Measurements from ENCODE around the gene LRRC4C. TPM values are rescaled to one million over a fixed set of nuclear protein-coding genes. Genes with fewer than 3 reads are reported as not detected.

The LRRC4C gene
- total RNA-seq, 1 donor from 2014 or later = not detected

DNA sequence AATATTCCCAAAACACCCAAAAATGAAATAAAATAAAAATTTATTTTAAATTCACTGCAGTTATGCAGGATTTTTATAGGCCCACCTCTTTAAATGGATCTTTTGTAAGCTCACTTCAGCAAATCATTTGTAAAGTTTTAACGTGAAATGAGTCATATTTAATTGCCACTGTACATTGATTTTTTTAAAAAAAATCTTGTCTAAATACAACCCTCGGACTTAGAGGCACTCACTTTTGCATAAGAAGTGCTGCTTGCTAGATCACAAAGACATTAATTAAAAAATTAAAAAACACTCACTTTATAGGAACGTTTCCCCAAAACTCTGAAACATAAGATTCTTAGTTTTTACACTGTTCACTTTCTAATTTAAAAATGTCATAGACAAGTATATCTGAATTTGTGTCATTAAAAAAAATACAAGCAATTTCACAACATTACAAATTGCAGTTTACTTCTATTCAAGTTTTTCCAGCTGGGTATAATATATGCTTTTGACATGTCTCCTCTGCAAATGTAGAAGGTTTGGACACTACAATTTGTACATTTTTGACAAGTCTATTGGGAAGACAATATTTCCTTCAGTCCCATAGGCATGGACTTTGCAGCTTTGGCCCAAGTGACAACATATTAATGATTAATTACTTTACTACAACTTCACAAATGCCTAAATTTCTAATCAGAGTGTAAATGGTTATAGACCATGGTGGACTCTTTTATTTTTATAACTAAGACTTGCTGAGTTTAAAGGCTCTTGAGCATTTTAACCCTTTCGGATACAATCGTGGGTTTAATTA is 1088.4 kb downstream of the LRRC4C start:
- no peak overlapping the region for H3K27ac ChIP-seq
- intact Hi-C loops (cut with DNase I) = no loop called here
- no peaks in the 10 kb centered on the region for H3K4me1 ChIP-seq
- H3K4me3 ChIP-seq = no peak overlapping the region
- TF ChIP-seq, protein P1, sequence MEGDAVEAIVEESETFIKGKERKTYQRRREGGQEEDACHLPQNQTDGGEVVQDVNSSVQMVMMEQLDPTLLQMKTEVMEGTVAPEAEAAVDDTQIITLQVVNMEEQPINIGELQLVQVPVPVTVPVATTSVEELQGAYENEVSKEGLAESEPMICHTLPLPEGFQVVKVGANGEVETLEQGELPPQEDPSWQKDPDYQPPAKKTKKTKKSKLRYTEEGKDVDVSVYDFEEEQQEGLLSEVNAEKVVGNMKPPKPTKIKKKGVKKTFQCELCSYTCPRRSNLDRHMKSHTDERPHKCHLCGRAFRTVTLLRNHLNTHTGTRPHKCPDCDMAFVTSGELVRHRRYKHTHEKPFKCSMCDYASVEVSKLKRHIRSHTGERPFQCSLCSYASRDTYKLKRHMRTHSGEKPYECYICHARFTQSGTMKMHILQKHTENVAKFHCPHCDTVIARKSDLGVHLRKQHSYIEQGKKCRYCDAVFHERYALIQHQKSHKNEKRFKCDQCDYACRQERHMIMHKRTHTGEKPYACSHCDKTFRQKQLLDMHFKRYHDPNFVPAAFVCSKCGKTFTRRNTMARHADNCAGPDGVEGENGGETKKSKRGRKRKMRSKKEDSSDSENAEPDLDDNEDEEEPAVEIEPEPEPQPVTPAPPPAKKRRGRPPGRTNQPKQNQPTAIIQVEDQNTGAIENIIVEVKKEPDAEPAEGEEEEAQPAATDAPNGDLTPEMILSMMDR (IDR thresholded peaks at IDR 0.05) = no peak
- H3K27me3 ChIP-seq = no peaks in the 10 kb centered on the region
- H3K36me3 ChIP-seq = no peaks in the 10 kb centered on the region
- no peaks in the 10 kb centered on the region for H3K9me3 ChIP-seq
- no peak for DNase-seq (ENCODE audit: low spot score in 2 of 2)

DNA sequence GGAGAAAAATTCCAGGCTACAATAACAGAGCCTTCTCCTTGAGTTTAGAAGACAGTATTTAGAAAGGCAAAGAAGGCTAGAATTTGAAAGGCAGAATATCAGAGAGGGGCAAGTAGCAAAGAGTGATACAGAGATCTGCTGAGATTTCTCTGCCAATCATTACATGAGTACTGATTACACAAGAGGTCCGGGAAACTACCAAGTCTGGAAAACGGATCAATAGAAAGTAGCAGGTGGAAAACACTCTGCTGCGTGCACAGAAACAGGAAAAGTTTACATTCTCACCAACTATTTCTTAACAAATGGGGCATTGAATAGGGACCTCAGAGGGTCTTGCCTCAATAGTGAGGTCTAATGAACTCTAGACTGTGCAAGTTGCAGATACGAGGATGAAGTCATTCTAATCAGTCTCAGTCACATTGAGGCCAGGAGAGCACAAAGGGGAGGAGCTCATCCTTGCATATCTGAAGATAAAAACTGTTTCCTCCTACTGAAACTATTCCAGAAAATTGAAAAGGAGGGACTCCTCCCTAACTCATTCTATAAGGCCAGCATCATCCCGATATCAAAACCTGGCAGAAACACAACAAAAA is 1099.2 kb downstream of the LRRC4C start:
- H3K27me3 ChIP-seq = no peaks in the 10 kb centered on the region
- TF ChIP-seq, protein P1 (IDR thresholded peaks at IDR 0.05) = no peak
- no peaks in the 10 kb centered on the region for H3K36me3 ChIP-seq
- no peak overlapping the region for H3K27ac ChIP-seq
- H3K9me3 ChIP-seq = no peaks in the 10 kb centered on the region
- DNase-seq (ENCODE audit: low spot score in 2 of 2) = no peak
- no peak overlapping the region for H3K4me3 ChIP-seq
- intact Hi-C loops (cut with DNase I) = no loop called here
- H3K4me1 ChIP-seq = no peaks in the 10 kb centered on the region

GRCh38 chr11:40354121-40354520 is 1105.3 kb downstream of the LRRC4C start:
- DNase-seq (ENCODE audit: low spot score in 2 of 2) = no peak
- H3K4me3 ChIP-seq = no peak overlapping the region
- H3K36me3 ChIP-seq = no peaks in the 10 kb centered on the region
- no peaks in the 10 kb centered on the region for H3K9me3 ChIP-seq
- intact Hi-C loops (cut with DNase I) = no loop called here
- no peaks in the 10 kb centered on the region for H3K27me3 ChIP-seq
- H3K4me1 ChIP-seq = no peaks in the 10 kb centered on the region
- TF ChIP-seq, protein P1 (IDR thresholded peaks at IDR 0.05) = no peak
- H3K27ac ChIP-seq = no peak overlapping the region

GRCh38 chr11:40340911-40341310 is 1118.5 kb downstream of the LRRC4C start:
- H3K36me3 ChIP-seq = no peaks in the 10 kb centered on the region
- no peaks in the 10 kb centered on the region for H3K9me3 ChIP-seq
- intact Hi-C loops (cut with DNase I) = no loop called here
- no peak for DNase-seq (ENCODE audit: low spot score in 2 of 2)
- TF ChIP-seq, protein P1 (IDR thresholded peaks at IDR 0.05) = no peak
- H3K4me1 ChIP-seq = no peaks in the 10 kb centered on the region
- no peak overlapping the region for H3K4me3 ChIP-seq
- H3K27ac ChIP-seq = no peak overlapping the region
- H3K27me3 ChIP-seq = no peaks in the 10 kb centered on the region

- no peak overlapping the region for H3K27ac ChIP-seq
- H3K27me3 ChIP-seq = no peaks in the 10 kb centered on the region
- H3K4me3 ChIP-seq = no peak overlapping the region
- H3K9me3 ChIP-seq = no peaks in the 10 kb centered on the region
- DNase-seq (ENCODE audit: low spot score in 2 of 2) = no peak
- H3K4me1 ChIP-seq = no peaks in the 10 kb centered on the region
- TF ChIP-seq, protein P1 (IDR thresholded peaks at IDR 0.05) = no peak
- H3K36me3 ChIP-seq = no peaks in the 10 kb centered on the region
- intact Hi-C loops (cut with DNase I) = no loop called here
Observed at GRCh38 chr11:40338739-40339138, 1120.7 kb downstream of the LRRC4C start.

All from ascending aorta (tissue), 2 donors.